Sigmoid colon (tissue), 7 donors: ENCODE results near the gene DEFB119. TPM values are rescaled to one million over a fixed set of nuclear protein-coding genes. Genes with fewer than 3 reads are reported as not detected.

ENCODE experiments used
- DNase-seq: peaks from one replicate; pipeline ENCODE4 v3.0.0-alpha.2; 2019
- H3K27ac ChIP-seq, 4 donors: fragments of 200-600 bp; sonication (generic); one replicate each; pipeline ENCODE4 v1.5.1; 2016 to 2019; ENCODE audit warnings: mild to moderate bottlenecking in 1 of 4
- H3K27me3 ChIP-seq, 3 donors: fragments of 200-600 bp; sonication (generic); one replicate each; pipeline ENCODE4 v1.5.1; 2019; ENCODE audit warnings: mild to moderate bottlenecking in 1 of 3
- H3K36me3 ChIP-seq, 4 donors: fragments of 200-600 bp; sonication (generic); one replicate each; pipeline ENCODE4 v1.5.1; 2016 to 2019
- H3K4me1 ChIP-seq, 4 donors: fragments of 200-600 bp; sonication (generic); one replicate each; pipeline ENCODE4 v1.5.1; 2017 to 2019
- H3K4me3 ChIP-seq, 4 donors: fragments of 200-600 bp; sonication (generic); one replicate each; pipeline ENCODE4 v1.5.1; 2017 to 2019; ENCODE audit warnings: mild to moderate bottlenecking in 2 of 4, moderate library complexity in 1 of 4
- H3K9me3 ChIP-seq, 4 donors: fragments of 200-600 bp in 3 of 4; sonication (generic) in 3 of 4; one replicate each; pipeline versions ENCODE4 v1.5.1 to v1.6.1; 2013 to 2019
- CTCF ChIP-seq, 4 experiments: fragments of 450-650 bp in 3 of 4; fragments of 200-600 bp in 1 of 4; IDR thresholded peaks; one replicate each; pipeline ENCODE4 v1.5.1; 2016 to 2019; ENCODE audit warnings: antibody characterized with exemption in 4 of 4, mild to moderate bottlenecking in 3 of 4, moderate library complexity in 2 of 4
- EP300 ChIP-seq, 4 donors: sonication (generic); formaldehyde crosslinking; IDR thresholded peaks; one replicate each; pipeline ENCODE4 v1.6.1; 2017; ENCODE audit warnings: antibody characterized with exemption in 4 of 4
- POLR2A ChIP-seq, 2 donors: fragments of 450-650 bp; IDR thresholded peaks; one replicate each; pipeline ENCODE4 v1.6.1; 2016; ENCODE audit warnings: antibody characterized with exemption in 2 of 2, mild to moderate bottlenecking in 2 of 2, moderate library complexity in 2 of 2
- POLR2AphosphoS5 ChIP-seq, 4 donors: sonication (generic); formaldehyde crosslinking; IDR thresholded peaks; one replicate each; pipeline ENCODE4 v1.6.1; 2017; ENCODE audit warnings: antibody characterized with exemption in 4 of 4
- WGBS, 2 donors: extraction: QIAGEN DNeasy Blood & Tissue Kit; methylation state at CpG; one replicate each; pipeline ENCODE4 v1.1.7; 2013; 5-methylcytosine and 5-hydroxymethylcytosine counted together
- intact Hi-C: fragments of 100-400 bp; cut with DNase I; formaldehyde crosslinking; loops from one replicate; pipeline ENCODE4 v1.15.1; 2023
- polyA plus RNA-seq, 3 donors: library from polyadenylated mRNA; stranded (reverse); fragments of 200-250 nt; gene quantifications; one replicate each; pipeline ENCODE4 v1.2.3, GENCODE V29; 2013
- total RNA-seq, 4 donors: library from RNA; depleted of rRNA; stranded (reverse); fragments of >200 nt; gene quantifications; one replicate each; pipeline ENCODE4 v1.1.0, GENCODE V29; 2016
- donor health status: healthy with polysubstance abuse.
- donor health status: Bipolar disorder and iron deficiency.
- donor health status: healthy.

Gene DEFB119
- total and polyA plus RNA-seq, 7 donors: not detected

DNA sequence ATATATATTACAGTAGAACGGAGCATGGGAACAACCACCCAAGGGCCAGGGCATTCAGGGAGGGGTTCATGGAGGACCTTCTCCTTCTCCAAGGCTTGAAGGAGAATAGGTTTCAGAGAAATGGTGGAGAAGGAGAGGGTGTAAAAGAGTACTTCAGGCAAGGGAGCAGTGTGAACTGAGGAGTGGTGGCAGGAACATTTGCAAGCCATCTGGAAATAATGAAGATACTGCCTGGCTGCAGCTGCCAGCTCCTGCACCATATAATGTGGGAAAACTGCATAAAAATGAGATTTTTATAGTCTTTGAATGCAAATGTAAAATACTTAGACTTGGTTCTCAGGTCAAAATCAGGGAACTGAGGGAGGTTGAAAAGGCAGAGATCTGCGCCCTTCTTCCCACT is 25.3 kb upstream of the DEFB119 start:
- Histone ChIP-seq H3K27me3 (no peaks in the 10 kb centered on the region), H3K4me1 (no peaks in the 10 kb centered on the region), H3K4me3 (no peak overlapping the region), H3K36me3 (no peaks in the 10 kb centered on the region), H3K27ac (no peak overlapping the region), H3K9me3 (no peaks in the 10 kb centered on the region)
- no peak for DNase-seq
- no peak for TF ChIP-seq CTCF (IDR thresholded peaks at IDR 0.05)
- no peak for TF ChIP-seq EP300 (IDR thresholded peaks at IDR 0.05)
- TF ChIP-seq POLR2A (IDR thresholded peaks at IDR 0.05): no peak
- TF ChIP-seq POLR2AphosphoS5 (IDR thresholded peaks at IDR 0.05): no peak
- WGBS, 2 donors: 84 to 91% methylated on average over 2 of the region's 2 CpGs
- intact Hi-C loops: no loop called here

- intact Hi-C loops: no loop called here
- Histone ChIP-seq H3K27me3 (no peaks in the 10 kb centered on the region), H3K4me1 (no peaks in the 10 kb centered on the region), H3K9me3 (peaks cover 0 to 3% (median 0%) of the 10 kb centered on the region in 4 donors), H3K36me3 (no peaks in the 10 kb centered on the region), H3K4me3 (no peak overlapping the region), H3K27ac (no peak overlapping the region)
- no peak for DNase-seq
- WGBS, 2 donors: 79 to 82% methylated on average over 6 of the region's 6 CpGs
- no peak for TF ChIP-seq POLR2AphosphoS5 (IDR thresholded peaks at IDR 0.05)
- no peak for TF ChIP-seq CTCF (IDR thresholded peaks at IDR 0.05)
- TF ChIP-seq EP300 (IDR thresholded peaks at IDR 0.05): no peak
- TF ChIP-seq POLR2A (IDR thresholded peaks at IDR 0.05): no peak
Measured at GRCh38 chr20:31414381-31414780, 24.0 kb upstream of the DEFB119 start.

DNA sequence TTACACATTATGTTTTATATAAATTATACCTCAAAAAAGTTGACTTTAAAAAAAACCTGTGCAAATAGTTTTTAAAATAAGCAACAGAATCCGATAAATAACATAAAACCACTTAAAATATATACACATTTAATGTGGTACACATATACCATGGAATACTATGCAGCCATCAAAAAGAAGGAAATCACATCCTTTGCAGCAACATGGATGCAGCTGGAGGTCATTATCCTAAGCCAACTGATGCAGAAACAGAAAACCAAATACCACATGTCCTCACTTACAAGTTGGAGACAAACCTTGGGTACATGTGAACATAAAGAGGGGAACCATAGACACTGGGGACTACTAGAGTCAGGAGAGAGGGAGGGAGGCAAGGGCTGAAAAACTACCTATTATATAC is 19.6 kb upstream of the DEFB119 start:
- intact Hi-C loops: no loop called here
- H3K9me3 ChIP-seq: peaks cover 0 to 3% (median 0%) of the 10 kb centered on the region in 4 donors
- H3K36me3 ChIP-seq: no peaks in the 10 kb centered on the region
- 48 to 50% methylated on average over 1 of the region's 1 CpG for WGBS, 2 donors
- H3K4me1 ChIP-seq: no peaks in the 10 kb centered on the region
- H3K27me3 ChIP-seq: no peaks in the 10 kb centered on the region
- DNase-seq: no peak
- no peak overlapping the region for H3K27ac ChIP-seq
- no peak overlapping the region for H3K4me3 ChIP-seq
- no peak for TF ChIP-seq POLR2AphosphoS5 (IDR thresholded peaks at IDR 0.05)
- no peak for TF ChIP-seq EP300 (IDR thresholded peaks at IDR 0.05)
- no peak for TF ChIP-seq CTCF (IDR thresholded peaks at IDR 0.05)
- no peak for TF ChIP-seq POLR2A (IDR thresholded peaks at IDR 0.05)

DNA sequence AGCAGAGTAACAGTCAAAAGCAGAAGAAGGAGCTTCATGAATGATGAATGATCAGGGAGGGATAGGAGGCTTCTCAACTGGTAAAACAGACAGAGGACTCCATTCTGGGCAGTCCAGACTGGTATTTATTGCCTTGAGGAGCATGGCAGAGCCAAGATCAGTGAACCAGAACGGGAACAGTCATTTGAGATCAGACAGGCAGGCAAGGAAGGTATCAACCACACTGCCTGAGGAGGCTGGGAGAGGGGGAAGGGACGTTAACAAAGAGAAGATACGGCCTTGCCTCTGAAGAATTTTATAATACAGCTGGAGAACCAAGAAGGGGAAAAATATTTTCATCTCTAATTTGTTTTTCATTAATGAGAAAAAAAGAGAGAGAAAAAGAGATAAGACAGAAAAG is 15.7 kb upstream of the DEFB119 start, which contains the start of gene DEFB121:
TSS of gene DEFB121 (minus strand) at position 101 of the 400 bp plus-strand sequence. CDS start at position 38, 63 bp downstream.
- no peak for DNase-seq
- Histone ChIP-seq H3K4me1 (no peaks in the 10 kb centered on the region), H3K9me3 (peaks cover 0 to 3% (median 0%) of the 10 kb centered on the region in 4 donors), H3K4me3 (no peak within 1 kb of the TSS), H3K27ac (no peak within 1 kb of the TSS), H3K27me3 (no peaks in the 10 kb centered on the region), H3K36me3 (no peaks in the 10 kb centered on the region)
- WGBS, 2 donors: 45 to 48% methylated on average over 3 of the region's 3 CpGs
- intact Hi-C loops: no loop called here
- TF ChIP-seq EP300 (IDR thresholded peaks at IDR 0.05): no peak
- TF ChIP-seq CTCF (IDR thresholded peaks at IDR 0.05): no peak
- no peak for TF ChIP-seq POLR2A (IDR thresholded peaks at IDR 0.05)
- TF ChIP-seq POLR2AphosphoS5 (IDR thresholded peaks at IDR 0.05): no peak

- Histone ChIP-seq H3K36me3 (no peaks in the 10 kb centered on the region), H3K4me3 (no peak overlapping the region), H3K27ac (no peak overlapping the region), H3K4me1 (no peaks in the 10 kb centered on the region), H3K27me3 (no peaks in the 10 kb centered on the region), H3K9me3 (no peaks in the 10 kb centered on the region)
- intact Hi-C loops: no loop called here
- TF ChIP-seq CTCF (IDR thresholded peaks at IDR 0.05): no peak
- no peak for TF ChIP-seq POLR2AphosphoS5 (IDR thresholded peaks at IDR 0.05)
- TF ChIP-seq POLR2A (IDR thresholded peaks at IDR 0.05): no peak
- TF ChIP-seq EP300 (IDR thresholded peaks at IDR 0.05): no peak
- 61 to 68% methylated on average over 1 of the region's 1 CpG for WGBS, 2 donors
- DNase-seq: no peak
Measured at GRCh38 chr20:31403886-31404285, 13.5 kb upstream of the DEFB119 start.
